NCI-H1436 treated with DMSO at 0.1 percent for 48 hours (cell line): ENCODE data around the gene SPATA20.

ENCODE experiments used
- DNase-seq: peaks from one replicate; lab custom pipeline; 2025; lab: John Stamatoyannopoulos, UW

SPATA20 gene

GRCh38 chr17:50540560-50541401, 6.2 kb upstream of the SPATA20 start:
- DNase-seq: no peak

GRCh38 chr17:50541402-50541715, 5.6 kb upstream of the SPATA20 start:
- DNase-seq: no peak

- DNase-seq: peak; percentile 35
These were observed 5.0 kb upstream of the SPATA20 start for GRCh38 chr17:50541716-50542688.

GRCh38 chr17:50542795-50543774, 3.9 kb upstream of the SPATA20 start:
- DNase-seq: no peak

- no peak for DNase-seq
These were observed 2.5 kb upstream of the SPATA20 start for GRCh38 chr17:50544516-50544915.

- DNase-seq: no peak
These were observed 1.7 kb upstream of the SPATA20 start for GRCh38 chr17:50545311-50545710.

- DNase-seq: no peak
These were observed 306 bp upstream of the SPATA20 start for GRCh38 chr17:50546701-50547034.

GRCh38 chr17:50547736-50548083, 736 bp downstream of the SPATA20 start:
- DNase-seq: no peak

GRCh38 chr17:50548831-50549230, 1.9 kb downstream of the SPATA20 start:
- DNase-seq: no peak

- DNase-seq: no peak
These were observed 2.4 kb downstream of the SPATA20 start for GRCh38 chr17:50549256-50549941.

- no peak for DNase-seq
These were observed 3.0 kb downstream of the SPATA20 start for GRCh38 chr17:50549969-50550368.

- no peak for DNase-seq
These were observed 3.9 kb downstream of the SPATA20 start for GRCh38 chr17:50550661-50551432.

- no peak for DNase-seq
These were observed 4.5 kb downstream of the SPATA20 start for GRCh38 chr17:50551433-50551815.

- DNase-seq: no peak
These were observed 4.9 kb downstream of the SPATA20 start for GRCh38 chr17:50551884-50552283.

GRCh38 chr17:50554201-50554600, 7.2 kb downstream of the SPATA20 start:
- no peak for DNase-seq

- DNase-seq: no peak
These were observed 9.8 kb downstream of the SPATA20 start for GRCh38 chr17:50556803-50557202.

- no peak for DNase-seq
These were observed 10.7 kb downstream of the SPATA20 start for GRCh38 chr17:50557630-50558029.

- no peak for DNase-seq
These were observed 11.1 kb downstream of the SPATA20 start for GRCh38 chr17:50558091-50558490.

GRCh38 chr17:50558581-50558940, 11.6 kb downstream of the SPATA20 start:
- DNase-seq: no peak

- no peak for DNase-seq
These were observed 12.1 kb downstream of the SPATA20 start for GRCh38 chr17:50558941-50559614.
